GM21737 (cell line): ENCODE data around the gene CHRM4.
A peak's percentile ranks its signal among the peaks of the same experiment; 100 is the strongest.

Experiments used
- ATAC-seq: cut with Tn5 transposase; IDR thresholded peaks from one replicate; pipeline ENCODE4 v1.9.1; 2021; ENCODE audit warnings: mild to moderate bottlenecking, moderate library complexity; ENCODE audit not compliant: unreplicated experiment

The CHRM4 gene

DNA sequence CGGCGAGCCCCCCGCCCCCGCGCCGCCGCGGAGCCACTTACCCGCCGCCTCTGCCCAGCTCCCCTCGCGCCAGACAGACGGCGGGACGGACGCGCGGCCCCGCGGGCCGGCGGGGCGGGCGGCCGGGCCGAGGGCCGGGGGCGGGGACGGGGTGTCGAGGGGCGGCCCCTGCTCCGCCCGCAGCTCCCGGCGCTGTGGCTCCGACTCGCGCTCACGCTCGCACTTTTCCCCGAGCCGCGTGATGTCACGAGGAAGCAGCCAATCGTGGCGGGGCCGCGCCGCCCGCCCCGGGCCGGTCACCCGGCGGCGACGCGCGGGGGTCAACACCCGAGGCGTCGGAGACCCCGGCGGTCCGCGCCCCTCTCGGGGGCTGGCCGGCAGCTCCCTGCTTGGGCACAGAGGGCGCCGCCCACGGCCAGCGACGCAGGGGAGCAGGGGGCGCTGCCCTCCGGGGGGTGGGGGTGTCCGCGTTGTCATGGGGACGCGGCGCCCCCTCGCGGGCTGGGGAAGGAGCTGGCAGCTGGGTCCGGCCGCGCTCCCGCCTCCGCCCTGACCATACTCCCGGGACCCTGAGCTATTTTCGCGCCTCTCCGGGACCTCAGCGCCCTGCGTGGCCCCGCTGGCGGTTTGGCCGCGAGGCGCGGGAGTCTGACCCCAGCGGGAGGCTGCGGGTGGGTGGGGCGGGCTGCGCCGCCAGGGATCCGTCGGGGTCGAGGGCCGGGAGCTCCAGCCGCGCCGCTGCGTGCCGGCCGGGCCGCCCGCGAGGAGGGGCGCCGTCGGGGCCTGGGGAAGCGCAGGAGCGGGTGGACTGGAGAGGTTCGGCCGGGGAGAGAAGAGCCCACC is at the start of gene CHRM4:
Gene CHRM4 (minus strand): TSS at position 199 of the 843 bp plus-strand sequence. CDS start 5,219 bp downstream, outside the sequence.
- ATAC-seq, result peak; percentile 4

DNA sequence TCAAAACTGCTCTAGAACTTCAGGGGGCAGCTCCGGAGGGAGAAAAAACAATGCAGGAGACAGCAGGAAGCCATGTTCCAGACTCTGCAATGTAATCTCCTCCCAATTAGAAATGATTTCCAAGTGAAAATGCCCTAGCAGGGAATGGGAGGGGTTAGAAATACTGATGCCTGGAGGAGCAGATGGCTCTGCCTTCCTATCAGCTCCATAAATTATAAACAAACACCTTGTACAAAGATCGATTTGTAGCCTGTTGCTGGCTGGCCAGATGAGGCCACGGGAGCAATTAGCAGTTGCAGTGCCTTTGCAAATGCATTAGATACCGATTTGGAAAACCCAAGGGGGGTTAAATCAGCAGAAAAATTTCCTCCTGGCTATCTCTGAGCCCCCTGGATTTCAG is 46.6 kb upstream of the CHRM4 start:
- no peak for ATAC-seq

DNA sequence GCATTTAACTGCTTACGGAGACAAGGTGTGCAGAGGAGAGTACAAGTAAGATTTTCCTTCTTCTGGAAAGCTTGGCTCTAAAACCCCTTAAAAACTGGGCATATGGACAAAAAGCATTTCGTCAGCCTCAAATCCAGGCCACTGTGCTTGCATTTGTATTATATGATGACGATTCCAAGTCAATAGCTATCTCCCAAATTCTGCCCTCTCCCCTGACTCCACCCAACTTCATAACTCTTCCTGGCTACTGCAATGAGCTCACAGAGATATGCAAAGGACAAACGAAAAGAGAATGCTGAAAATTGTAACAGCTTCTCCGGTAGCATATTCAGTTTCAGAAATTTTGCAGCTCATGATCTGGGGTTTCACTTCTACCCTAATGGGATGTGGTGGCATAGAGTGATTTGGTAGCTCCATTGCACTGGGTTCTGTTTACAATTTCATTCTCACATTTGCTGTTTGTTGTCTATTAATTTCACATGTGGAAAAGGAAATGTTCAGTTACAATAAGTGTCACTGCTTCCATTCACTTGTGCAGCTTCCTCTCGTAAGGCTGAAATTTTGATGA is 45.6 kb upstream of the CHRM4 start:
- ATAC-seq, result no peak

DNA sequence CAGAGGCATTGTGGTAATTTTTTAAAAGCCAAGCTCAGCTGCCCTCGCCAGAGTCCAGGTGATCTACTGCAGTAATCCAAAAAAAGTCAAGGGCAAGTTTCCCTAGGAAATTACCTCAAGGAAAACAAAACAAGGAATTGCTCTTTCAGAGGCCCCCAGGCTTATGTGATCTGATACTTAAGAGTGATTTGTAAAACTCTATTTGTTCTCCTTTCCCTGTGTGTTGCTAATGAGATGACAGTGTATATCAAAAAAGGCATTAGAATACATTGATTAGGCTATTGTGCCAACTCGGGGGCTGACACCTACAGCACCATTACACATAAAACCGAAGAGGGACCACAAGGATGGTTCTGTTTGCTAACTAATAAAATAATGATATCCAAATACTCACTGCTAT is 44.5 kb upstream of the CHRM4 start:
- ATAC-seq, result no peak

DNA sequence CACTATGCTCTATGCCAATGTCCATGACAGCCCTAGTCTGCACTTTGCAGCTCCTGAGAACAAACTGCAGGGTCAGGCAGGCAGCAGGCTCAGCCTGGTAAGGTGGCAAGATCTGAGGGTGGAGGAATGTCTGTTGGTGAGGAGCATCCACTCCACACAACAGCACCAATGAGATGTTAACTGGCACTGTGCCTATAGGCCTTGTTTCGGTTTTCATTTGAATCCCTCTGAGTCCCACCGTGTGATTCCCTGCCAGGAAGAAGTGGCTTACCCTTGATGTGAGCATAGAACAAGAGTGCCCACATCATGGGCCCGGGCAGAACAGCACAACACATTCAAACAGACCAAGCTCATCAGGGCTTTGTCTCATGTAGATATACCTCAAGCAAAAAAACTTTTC is 44.1 kb upstream of the CHRM4 start:
- ATAC-seq, result no peak

DNA sequence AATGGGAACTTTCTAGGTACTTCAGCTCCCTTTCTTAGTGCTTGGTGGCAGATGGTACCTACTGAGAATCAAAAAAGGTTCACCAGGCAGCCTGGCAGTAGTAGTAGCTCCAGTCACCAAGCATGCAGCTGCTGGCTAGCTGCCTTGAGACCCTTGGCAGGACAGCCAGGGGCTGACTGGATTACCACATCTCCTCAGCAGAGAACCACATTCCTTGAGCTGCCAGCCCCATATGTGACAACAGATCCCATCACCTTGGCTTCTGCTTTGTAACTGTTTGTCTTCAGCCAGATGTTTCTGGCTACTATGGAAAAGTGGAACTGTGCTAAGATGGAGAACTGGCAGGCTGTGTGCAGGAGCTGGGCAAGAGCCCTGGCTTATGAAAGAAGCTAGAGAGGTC is 39.6 kb upstream of the CHRM4 start:
- no peak for ATAC-seq

DNA sequence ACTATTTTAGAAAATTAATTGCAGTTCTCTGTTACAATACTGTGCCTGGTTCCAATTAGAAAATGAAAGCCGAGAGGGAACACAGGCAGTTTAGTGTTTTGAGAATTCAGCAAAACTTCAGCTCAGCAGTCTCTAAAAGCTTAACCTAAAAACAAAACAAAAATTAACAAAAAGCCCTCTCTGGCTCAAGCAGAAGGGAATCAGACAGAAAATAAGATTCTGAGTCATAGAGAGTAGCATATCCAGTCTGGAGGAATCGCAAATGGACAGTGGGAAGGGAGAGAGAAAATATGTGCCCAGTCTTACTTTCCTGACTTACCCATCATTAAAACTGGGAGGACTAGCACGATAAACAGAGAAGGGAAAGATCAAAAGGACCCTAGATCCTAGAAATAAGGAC is 38.1 kb upstream of the CHRM4 start:
- no peak for ATAC-seq

DNA sequence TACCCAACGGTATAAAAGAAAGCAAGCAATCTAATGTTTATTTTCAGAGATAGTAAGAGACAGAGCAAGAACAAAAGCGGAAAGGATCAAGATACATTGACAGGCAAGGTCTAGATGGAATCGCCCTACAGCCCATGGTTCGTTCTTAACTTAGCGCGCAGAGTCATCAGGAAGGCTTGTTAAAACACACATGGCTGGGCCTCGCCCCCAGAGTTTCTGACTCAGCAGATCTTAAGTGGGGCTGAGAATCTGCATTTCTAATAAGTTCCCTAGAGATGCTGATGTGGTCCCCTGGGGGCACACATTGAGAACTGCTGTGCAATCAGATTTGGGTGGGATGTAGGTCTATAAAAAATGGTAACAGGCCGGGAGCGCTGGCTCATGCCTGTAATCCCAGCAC is 35.8 kb upstream of the CHRM4 start:
- ATAC-seq, result no peak

DNA sequence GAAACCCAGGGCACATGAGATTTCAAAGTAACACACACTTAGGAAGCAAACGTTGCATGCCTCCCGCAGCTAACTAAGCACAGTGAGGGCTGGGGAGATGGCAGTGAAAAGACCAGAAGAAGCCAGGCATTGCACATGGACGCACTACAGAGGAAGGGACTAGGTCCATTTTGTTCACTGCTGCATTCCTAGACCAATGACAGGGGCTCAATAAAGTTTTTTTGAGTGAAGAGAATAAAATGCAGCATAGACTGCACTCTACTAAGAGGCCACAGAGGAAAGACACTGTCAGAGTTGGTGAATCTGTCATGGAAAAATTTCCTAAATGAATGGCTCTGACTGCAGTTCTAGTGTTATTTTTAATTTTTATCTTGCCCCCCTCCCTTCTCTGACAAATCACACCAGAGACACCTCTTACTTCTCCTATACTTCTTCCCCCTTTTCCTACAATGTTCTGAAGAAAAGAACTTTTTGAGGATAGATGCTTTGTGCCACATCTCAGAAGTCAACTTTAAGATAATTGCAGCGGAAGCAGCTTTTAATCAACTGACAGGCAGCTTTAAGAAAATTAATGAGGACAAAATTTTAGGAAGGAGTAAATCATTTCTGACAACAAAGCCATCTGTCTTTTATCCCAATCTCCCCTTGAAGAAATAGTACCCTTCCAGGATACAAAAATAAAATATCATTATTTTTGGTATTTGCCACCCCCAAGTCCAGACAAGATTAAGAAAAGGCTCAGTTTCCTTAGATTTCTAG is 34.8 kb upstream of the CHRM4 start:
- ATAC-seq, result no peak

DNA sequence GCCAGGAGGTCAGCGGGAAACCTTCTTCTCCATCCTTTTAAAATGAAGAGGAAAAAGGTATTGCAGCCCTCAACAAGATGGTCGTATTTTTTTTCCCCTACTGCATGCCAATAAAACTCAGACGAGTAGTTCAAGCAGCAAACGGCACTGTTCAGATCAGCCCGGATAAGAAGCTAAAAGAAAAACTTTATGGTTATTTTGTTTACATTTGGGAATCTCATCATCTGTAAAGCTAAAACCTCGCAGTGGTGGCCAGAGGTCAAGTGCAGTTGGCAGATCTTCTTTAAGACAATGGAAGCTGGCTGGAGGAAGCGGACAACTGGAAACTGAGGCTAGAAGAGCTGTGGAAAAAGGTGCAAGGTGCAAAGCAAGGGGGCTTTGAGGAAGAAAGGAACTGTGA is 31.0 kb upstream of the CHRM4 start:
- no peak for ATAC-seq

DNA sequence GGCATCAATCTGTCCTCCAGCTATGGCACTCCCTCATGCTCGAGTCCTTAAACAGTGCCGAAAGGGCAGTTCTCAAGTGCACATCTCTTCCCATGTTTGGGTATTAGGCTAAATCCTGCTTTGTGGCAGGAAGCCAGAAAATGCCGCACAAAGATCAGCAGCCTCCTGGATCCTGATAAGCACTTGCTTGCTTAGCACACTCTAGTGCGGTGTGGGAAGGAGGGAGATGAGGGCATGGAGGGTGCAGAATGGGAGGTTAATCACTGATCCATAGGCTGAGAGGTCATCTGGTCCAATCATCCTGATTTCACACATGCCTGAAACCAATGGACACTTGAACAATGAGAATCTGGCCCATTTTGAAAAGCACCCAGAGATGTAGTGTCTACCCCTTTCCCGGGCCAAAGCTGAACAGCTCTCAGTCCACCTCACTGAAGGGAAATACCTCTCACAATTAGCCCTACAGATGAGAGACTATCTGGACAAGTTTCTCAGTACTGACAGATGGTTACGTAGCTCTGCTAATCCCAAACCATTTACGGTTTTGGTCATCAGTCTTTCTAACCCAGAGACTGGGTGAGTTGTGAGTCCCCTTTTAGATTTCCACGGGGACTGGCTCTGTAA is 29.8 kb upstream of the CHRM4 start:
- no peak for ATAC-seq

DNA sequence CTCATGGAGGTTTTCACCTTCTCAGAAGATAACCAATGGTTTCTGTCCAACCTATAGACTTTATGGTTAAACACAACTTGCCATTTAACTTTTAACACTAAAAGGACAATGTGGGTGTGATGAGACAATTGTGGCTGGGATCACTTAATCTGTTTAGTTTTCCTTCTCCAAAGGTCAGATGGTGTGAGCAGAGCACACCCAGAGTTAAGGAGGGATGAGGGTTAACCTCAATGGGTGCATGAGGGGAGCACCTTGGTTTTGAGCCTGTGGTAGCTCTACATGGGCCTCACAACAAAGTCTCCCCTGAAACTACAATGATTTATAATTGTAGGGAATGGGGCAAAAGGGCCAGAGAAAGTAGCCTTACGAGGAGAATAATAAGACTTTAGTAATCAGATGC is 28.9 kb upstream of the CHRM4 start:
- no peak for ATAC-seq

DNA sequence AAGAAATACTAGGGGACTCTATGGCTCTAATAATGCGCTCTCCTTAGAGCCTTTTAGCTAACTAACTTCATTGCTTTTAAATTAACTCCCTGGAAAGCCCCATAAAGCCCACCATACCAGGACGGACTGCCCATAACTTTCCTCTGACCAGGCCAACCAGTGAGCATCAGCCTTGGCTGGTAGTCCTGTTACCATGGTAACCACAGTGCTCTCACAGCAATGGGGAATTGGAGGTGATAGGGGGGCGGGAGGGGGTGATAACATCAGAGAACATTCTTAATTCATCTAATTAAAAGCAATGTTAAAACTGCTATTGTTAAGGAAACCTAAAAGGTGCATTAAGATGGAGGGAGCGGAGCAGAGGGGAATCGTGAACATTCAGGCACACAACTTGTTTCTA is 27.2 kb upstream of the CHRM4 start:
- no peak for ATAC-seq

DNA sequence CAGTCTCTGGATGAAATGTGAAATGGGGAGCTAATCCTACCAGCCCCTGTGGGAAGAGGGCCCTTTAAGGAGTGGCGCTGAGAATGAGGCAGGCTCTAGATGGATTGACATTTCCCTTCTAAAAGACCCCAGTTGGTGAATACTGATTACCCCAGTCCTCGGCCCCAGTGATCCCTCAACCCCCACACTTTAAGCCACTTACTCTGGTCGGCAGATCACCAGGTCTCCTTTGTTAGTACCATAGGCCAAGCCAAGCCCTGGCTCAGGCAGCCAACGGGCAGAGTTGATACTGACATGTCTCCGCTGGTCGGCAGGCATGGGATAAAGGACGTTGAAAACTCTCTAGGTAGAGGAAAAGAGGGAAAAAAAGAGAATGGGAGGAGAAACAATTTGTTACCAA is 26.1 kb upstream of the CHRM4 start:
- ATAC-seq, result no peak

DNA sequence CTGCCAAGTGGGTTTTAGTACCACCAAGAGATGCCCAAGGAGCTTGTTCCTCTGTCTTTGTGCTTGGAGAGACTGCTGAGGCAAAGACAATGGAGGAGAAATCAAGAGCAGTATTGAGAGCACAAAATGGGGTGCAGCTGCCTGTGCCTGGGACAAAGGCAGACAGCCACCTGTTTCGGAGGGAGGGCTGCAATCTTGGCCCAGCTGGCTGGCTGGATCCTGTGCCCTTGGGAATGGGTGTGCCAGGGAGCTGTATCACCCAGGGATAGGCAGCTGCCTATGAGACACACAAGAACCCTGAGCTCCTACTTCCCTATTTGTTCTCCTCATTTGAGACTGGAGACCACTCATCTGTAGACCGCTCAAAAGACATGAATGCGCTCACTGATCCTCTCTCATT is 23.3 kb upstream of the CHRM4 start:
- no peak for ATAC-seq

DNA sequence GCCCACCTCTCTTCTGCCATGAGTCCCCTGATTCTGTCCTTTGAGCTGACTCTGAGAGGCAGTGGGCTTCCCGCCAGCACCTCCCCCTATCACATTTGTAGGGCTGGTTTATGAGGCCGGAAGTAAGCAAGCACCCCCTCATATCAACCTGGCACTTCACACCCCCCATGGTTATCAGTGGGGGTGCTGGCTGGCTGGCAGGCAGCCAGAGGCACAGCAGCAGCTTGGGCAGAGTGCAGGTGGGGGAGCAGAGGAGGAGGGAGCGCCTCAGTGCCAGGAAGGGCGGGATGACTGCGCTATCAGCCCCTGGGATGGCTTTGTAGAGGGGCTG is 22.9 kb upstream of the CHRM4 start:
- ATAC-seq, result no peak

DNA sequence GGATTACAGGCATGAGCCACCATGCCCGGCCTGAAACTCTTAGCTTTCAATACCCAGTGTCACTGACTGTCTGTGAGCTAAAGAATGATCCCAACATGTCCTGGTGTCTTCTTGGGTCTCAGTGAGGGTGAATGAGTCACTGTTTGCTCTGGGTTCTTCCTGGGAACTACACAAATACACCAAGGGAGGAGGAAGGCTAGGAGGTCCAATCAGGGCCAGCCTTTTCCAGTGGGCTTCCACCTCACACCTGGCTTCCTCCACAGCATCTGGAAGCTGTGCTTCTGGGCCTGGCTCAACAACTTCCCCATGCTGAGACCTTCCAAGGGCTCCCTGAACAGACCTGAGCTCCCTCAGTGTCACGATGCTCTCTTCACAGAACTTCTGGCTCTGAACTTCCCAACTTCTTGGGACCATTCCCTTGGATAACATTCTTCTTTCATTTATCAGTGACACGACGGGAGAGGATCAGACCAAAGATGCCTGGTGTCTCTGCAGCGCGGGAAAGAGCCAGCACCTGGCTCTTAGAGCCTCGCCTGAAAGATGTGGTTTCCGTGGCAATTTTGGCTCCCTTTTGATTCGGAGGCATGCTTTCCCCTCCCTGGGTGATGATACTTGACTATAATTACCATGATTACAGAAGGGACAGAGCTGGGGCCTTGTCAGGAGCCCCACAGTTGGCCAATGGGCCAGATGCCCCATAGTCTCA is 22.3 kb upstream of the CHRM4 start:
- no peak for ATAC-seq

DNA sequence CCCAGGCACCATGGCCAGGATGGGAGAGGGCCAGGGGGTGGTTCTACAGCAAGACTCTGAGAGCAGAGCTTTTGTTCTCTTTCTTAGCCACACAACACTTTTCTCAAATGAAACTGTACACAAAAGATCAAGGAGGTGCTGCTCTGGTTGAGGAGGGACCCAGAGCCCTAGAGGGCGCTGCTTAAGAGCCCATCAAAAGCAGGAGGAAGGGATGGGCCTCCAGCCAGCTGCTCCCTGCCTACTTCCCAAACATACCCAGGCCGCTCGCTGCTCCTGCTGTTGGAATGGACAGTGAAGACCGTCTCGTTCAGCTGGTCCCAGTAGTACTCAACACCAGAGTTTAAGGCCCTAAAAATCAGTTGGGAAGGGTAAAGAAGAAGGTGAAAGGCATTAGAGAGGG is 18.4 kb upstream of the CHRM4 start:
- no peak for ATAC-seq

DNA sequence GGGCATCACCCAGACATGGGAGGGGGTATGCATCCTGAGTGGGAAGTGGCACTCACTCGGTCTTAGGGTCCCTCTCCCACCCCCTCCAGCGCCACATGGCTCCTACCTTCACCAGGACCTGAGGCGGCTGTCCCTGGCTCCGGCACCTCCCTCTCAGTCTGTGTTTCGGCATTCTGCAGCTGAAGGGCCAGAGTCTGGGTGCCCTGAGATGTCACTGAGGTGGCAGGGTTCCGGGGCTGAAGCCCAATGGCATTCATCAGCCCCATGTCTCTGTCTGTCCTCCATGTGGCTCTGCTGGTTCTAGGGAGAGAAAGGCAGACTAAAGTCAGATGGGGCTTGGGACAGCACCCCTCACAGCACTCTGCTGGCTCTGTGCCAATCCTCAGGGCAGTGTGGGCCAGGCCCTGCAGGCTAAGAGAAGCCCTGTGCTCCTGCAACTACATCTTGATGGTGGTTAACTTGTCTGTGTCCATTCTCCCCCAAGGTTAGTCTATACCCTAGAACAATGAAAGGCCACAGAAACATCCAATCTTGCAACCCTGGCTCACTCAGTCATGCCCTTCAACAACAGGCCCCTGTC is 16.9 kb upstream of the CHRM4 start:
- ATAC-seq, result no peak

DNA sequence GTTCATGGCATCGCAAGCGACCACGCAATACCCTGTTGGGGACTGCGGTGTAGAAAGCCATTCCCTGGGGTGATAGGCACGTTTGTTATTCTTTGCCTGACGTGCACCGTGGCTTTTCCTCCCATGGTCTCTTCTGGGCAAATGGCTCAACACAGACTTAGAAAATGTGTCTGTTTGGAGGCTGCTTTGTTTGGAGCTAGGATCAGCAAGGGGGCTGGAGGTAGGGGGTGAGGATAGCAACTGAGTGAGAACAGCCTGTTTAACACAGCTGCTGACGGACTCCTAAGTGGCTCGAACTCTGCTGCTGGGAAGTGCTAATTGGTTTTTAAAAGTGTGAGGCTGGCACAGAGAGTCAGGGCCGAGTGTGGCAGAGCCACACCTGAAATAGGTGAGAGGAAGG is 16.1 kb upstream of the CHRM4 start:
- ATAC-seq, result no peak
